HG03045 (cell line): ENCODE results near the gene ING3.
"Not testable (repeated sequence)": the region's sequence is repeated elsewhere in the genome, so short reads cannot be mapped to it uniquely, and the experiment has no call there.

ENCODE experiments used
- ATAC-seq: cut with Tn5 transposase; IDR thresholded peaks from one replicate; pipeline ENCODE4 v1.9.1; 2021; ENCODE audit warnings: mild to moderate bottlenecking, moderate library complexity; ENCODE audit not compliant: unreplicated experiment

Gene ING3

GRCh38 chr7:121001234-121001906 lies 50.8 kb downstream of the ING3 start:
- no peak for ATAC-seq

GRCh38 chr7:121002048-121002756 lies 51.6 kb downstream of the ING3 start:
- no peak for ATAC-seq

GRCh38 chr7:121002757-121003200 lies 52.2 kb downstream of the ING3 start:
- no peak for ATAC-seq

- ATAC-seq: no peak
These were observed 53.6 kb downstream of the ING3 start for GRCh38 chr7:121003986-121004685.

- not testable (repeated sequence) for ATAC-seq
These were observed 54.5 kb downstream of the ING3 start for GRCh38 chr7:121005058-121005457.

- ATAC-seq: no peak
These were observed 55.5 kb downstream of the ING3 start for GRCh38 chr7:121005996-121006584.

GRCh38 chr7:121006711-121007315 lies 56.2 kb downstream of the ING3 start:
- ATAC-seq: no peak

- ATAC-seq: no peak
These were observed 58.2 kb downstream of the ING3 start for GRCh38 chr7:121008816-121009215.

- no peak for ATAC-seq
These were observed 60.8 kb downstream of the ING3 start for GRCh38 chr7:121011401-121011800.

GRCh38 chr7:121012170-121012874 lies 61.7 kb downstream of the ING3 start:
- ATAC-seq: no peak

GRCh38 chr7:121012919-121013318 lies 62.3 kb downstream of the ING3 start:
- ATAC-seq: no peak

GRCh38 chr7:121015560-121015959 lies 65.0 kb downstream of the ING3 start:
- ATAC-seq: no peak

- ATAC-seq: no peak
These were observed 66.4 kb downstream of the ING3 start for GRCh38 chr7:121016966-121017365.

- no peak for ATAC-seq
These were observed 67.0 kb downstream of the ING3 start for GRCh38 chr7:121017586-121017985.

- no peak for ATAC-seq
These were observed 68.4 kb downstream of the ING3 start for GRCh38 chr7:121019018-121019417.

- no peak for ATAC-seq
These were observed 69.8 kb downstream of the ING3 start for GRCh38 chr7:121020249-121020988.

- ATAC-seq: no peak
These were observed 70.7 kb downstream of the ING3 start for GRCh38 chr7:121020989-121021969.

- ATAC-seq: no peak
These were observed 72.6 kb downstream of the ING3 start for GRCh38 chr7:121023194-121023593.
